Upper lobe of left lung (tissue), 4 donors: ENCODE data around the gene FGF14.

Source experiments
- EP300 ChIP-seq, 4 donors: sonication (generic); formaldehyde crosslinking; IDR thresholded peaks; one replicate each; pipeline ENCODE4 v1.5.1; 2017; ENCODE audit warnings: antibody characterized with exemption in 4 of 4, control low read depth in 2 of 4
- POLR2AphosphoS5 ChIP-seq, 2 donors: sonication (generic); formaldehyde crosslinking; IDR thresholded peaks; one replicate each; pipeline ENCODE4 v1.5.1; 2017; ENCODE audit warnings: antibody characterized with exemption in 2 of 2
- TF ChIP-seq, protein P1 (sequence below), 6 experiments: fragments of 450-650 bp in 4 of 6; fragments of 200-600 bp in 2 of 6; sonication (generic) in 2 of 6; IDR thresholded peaks; one replicate each; pipeline ENCODE4 v1.5.1; 2016 to 2019; ENCODE audit warnings: antibody characterized with exemption in 6 of 6

DNA sequence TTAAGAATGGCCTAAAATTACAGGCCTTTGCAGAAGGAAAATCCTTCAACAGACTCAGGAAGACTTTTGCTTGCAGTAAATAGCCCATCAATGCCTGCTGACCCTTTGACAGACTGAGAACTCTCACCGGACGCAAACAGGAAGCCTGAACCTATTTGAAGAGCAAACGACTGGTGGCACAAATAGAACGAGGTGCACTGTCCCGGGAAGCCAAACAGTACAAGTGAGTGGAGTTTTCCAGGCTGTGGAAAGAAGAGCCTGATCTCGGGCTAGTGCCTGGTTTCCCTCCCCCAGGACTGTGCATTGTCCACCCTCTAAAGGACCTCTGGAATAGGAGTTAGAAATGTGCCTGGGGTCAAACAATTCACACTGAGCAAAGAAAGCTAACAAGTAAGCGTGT, 165.5 kb downstream of the FGF14 start:
- TF ChIP-seq, protein P1, sequence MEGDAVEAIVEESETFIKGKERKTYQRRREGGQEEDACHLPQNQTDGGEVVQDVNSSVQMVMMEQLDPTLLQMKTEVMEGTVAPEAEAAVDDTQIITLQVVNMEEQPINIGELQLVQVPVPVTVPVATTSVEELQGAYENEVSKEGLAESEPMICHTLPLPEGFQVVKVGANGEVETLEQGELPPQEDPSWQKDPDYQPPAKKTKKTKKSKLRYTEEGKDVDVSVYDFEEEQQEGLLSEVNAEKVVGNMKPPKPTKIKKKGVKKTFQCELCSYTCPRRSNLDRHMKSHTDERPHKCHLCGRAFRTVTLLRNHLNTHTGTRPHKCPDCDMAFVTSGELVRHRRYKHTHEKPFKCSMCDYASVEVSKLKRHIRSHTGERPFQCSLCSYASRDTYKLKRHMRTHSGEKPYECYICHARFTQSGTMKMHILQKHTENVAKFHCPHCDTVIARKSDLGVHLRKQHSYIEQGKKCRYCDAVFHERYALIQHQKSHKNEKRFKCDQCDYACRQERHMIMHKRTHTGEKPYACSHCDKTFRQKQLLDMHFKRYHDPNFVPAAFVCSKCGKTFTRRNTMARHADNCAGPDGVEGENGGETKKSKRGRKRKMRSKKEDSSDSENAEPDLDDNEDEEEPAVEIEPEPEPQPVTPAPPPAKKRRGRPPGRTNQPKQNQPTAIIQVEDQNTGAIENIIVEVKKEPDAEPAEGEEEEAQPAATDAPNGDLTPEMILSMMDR (IDR thresholded peaks at IDR 0.05) = no peak
- TF ChIP-seq POLR2AphosphoS5 (IDR thresholded peaks at IDR 0.05) (no peak), EP300 (IDR thresholded peaks at IDR 0.05) (no peak)
